ENCODE results near the gene TMEM238. TPM values are rescaled to one million over a fixed set of nuclear protein-coding genes. Genes with fewer than 3 reads are reported as not detected.

The TMEM238 gene
- polyA plus RNA-seq, 1 donor from 2014 or later: not detected

- TF ChIP-seq CTCF (IDR thresholded peaks at IDR 0.05; ENCODE audit: poor library complexity, severe bottlenecking) (no peak), RAD21 (conservative IDR thresholded peaks at IDR 0.05) (no peak), EP300 (conservative IDR thresholded peaks at IDR 0.05; ENCODE audit: poor library complexity, severe bottlenecking) (no peak), EZH2 (IDR thresholded peaks at IDR 0.05; ENCODE audit: borderline replicate concordance, insufficient read depth, low read length, poor library complexity, severe bottlenecking) (no peak), POLR2AphosphoS5 (IDR thresholded peaks at IDR 0.05) (no peak), TAF1 (IDR thresholded peaks at IDR 0.05; ENCODE audit: low read depth) (no peak), MXI1 (conservative IDR thresholded peaks at IDR 0.05; ENCODE audit: poor library complexity, severe bottlenecking) (no peak), SMC3 (conservative IDR thresholded peaks at IDR 0.05; ENCODE audit: poor library complexity) (no peak), REST (IDR thresholded peaks at IDR 0.05; ENCODE audit: borderline replicate concordance) (no peak)
- no peak within 1 kb of the TSS for H2AFZ ChIP-seq (ENCODE audit: low read depth, low read length)
Measured at GRCh38 chr19:55362990-55363716, 20.9 kb downstream of the TMEM238 start, which contains the start of gene GARIN5B. Gene GARIN5B (minus strand): TSS chr19:55363260. CDS start chr19:55363066, 194 bp downstream.

DNA sequence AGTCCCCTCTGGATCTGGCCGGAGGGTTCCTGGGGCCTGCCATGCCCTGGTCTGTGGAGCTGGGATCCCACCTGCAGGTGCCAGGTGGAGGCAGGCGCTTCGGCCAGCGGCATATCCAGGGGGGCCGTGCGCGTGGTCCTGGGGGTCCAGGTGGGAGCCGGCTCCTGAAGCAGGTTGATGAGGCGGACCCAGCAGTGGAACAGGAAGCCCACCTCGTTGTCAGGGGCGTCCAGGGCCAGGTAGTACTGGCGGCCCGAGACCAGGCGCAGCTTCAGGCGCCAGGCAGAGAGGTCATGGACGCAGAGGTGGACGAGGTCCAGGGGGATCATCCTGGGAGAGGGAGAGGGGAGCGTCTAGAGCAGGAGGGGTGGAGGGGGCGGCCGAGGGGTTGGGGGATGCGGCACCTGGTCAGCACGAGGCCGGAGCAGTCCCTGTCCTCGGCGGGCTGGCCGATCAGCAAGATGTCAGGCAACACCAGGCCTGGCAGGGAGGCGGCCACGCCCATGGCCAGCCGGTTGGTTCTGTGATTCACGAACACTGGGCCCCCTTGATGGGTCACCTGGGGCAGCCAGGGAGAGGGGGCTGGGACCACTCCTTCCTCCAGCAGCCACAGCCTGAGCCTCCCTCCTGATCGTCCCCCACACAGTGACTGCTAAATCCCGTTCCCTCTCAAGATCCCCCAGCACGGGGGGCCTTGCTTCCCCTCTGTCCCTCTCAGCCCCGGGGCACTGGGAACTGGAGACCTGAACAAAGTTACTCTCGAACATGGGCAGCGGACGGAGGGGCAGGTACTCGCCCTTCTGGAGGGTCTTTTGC lies 21.7 kb downstream of the TMEM238 start:
- H3K4me3 ChIP-seq (ENCODE audit: low read length): no peak overlapping the region
- no peak overlapping the region for H3K4me2 ChIP-seq (ENCODE audit: low read length)
- H4K20me1 ChIP-seq (ENCODE audit: insufficient read depth): no peaks in the 10 kb centered on the region
- no peaks in the 10 kb centered on the region for H3K9me2 ChIP-seq (ENCODE audit: insufficient read depth, low read length)
- H3F3A ChIP-seq (ENCODE audit: insufficient read depth, low read length, poor library complexity, severe bottlenecking): no peaks in the 10 kb centered on the region
- TF ChIP-seq CTCF (IDR thresholded peaks at IDR 0.05; ENCODE audit: poor library complexity, severe bottlenecking) (no peak), EZH2 (IDR thresholded peaks at IDR 0.05; ENCODE audit: borderline replicate concordance, insufficient read depth, low read length, poor library complexity, severe bottlenecking) (no peak), SMC3 (conservative IDR thresholded peaks at IDR 0.05; ENCODE audit: poor library complexity) (no peak), POLR2AphosphoS5 (IDR thresholded peaks at IDR 0.05) (no peak), REST (IDR thresholded peaks at IDR 0.05; ENCODE audit: borderline replicate concordance) (no peak), RAD21 (conservative IDR thresholded peaks at IDR 0.05) (no peak), TAF1 (IDR thresholded peaks at IDR 0.05; ENCODE audit: low read depth) (no peak), MXI1 (conservative IDR thresholded peaks at IDR 0.05; ENCODE audit: poor library complexity, severe bottlenecking) (no peak), EP300 (conservative IDR thresholded peaks at IDR 0.05; ENCODE audit: poor library complexity, severe bottlenecking) (no peak)
- no peaks in the 10 kb centered on the region for H3K36me3 ChIP-seq (ENCODE audit: insufficient read depth, low read length)
- no peak overlapping the region for H3K27ac ChIP-seq (ENCODE audit: low read length)
- no peaks in the 10 kb centered on the region for H3K9me3 ChIP-seq (ENCODE audit: low read length)
- H3K9ac ChIP-seq (ENCODE audit: low read length): no peak overlapping the region
- no peak overlapping the region for H2AFZ ChIP-seq (ENCODE audit: low read depth, low read length)
- H3K79me2 ChIP-seq (replicated peaks; ENCODE audit: insufficient read depth, low read length): no peaks in the 10 kb centered on the region
- H3K27me3 ChIP-seq (ENCODE audit: insufficient read depth, low read depth, low read length): no peaks in the 10 kb centered on the region

More at GRCh38 chr19:55362990-55363716, 20.9 kb downstream of the TMEM238 start, which contains the start of gene GARIN5B:
- no peaks in the 10 kb centered on the region for H3F3A ChIP-seq (ENCODE audit: insufficient read depth, low read length, poor library complexity, severe bottlenecking)
- H3K9me2 ChIP-seq (ENCODE audit: insufficient read depth, low read length): no peaks in the 10 kb centered on the region
- H3K4me2 ChIP-seq (ENCODE audit: low read length): no peak within 1 kb of the TSS
- peaks cover 6% of the 10 kb centered on the region for H3K27me3 ChIP-seq (ENCODE audit: insufficient read depth, low read depth, low read length)
- no peaks in the 10 kb centered on the region for H3K9me3 ChIP-seq (ENCODE audit: low read length)
- no peaks in the 10 kb centered on the region for H4K20me1 ChIP-seq (ENCODE audit: insufficient read depth)
- H3K36me3 ChIP-seq (ENCODE audit: insufficient read depth, low read length): no peaks in the 10 kb centered on the region
- H3K27ac ChIP-seq (ENCODE audit: low read length): no peak within 1 kb of the TSS
- no peak within 1 kb of the TSS for H3K9ac ChIP-seq (ENCODE audit: low read length)
- no peaks in the 10 kb centered on the region for H3K79me2 ChIP-seq (replicated peaks; ENCODE audit: insufficient read depth, low read length)
- no peak within 1 kb of the TSS for H3K4me3 ChIP-seq (ENCODE audit: low read length)

Data from neural cell (in vitro differentiated cells).